HCT116 (cell line): ENCODE data around the gene WBP1L.

Source experiments
- EGR1 ChIP-seq: IDR thresholded peaks from 2 replicates; pipeline ENCODE4 v1.6.1; 2012; ENCODE audit warnings: low read depth
- EZH2 ChIP-seq: fragments of 200-600 bp; sonication (generic); IDR thresholded peaks from 2 replicates; pipeline ENCODE4 v1.6.1; 2017; ENCODE audit warnings: antibody characterized with exemption, mixed run types
- EZH2phosphoT487 ChIP-seq: fragments of 200-600 bp; IDR thresholded peaks from 2 replicates; pipeline ENCODE4 v1.6.1; 2018; ENCODE audit warnings: antibody characterized with exemption, borderline replicate concordance
- JUND ChIP-seq: IDR thresholded peaks from 2 replicates; pipeline ENCODE4 v1.6.1; 2012
- POLR2A ChIP-seq: IDR thresholded peaks from 2 replicates; pipeline ENCODE4 v1.7.0; 2011; ENCODE audit warnings: borderline replicate concordance; ENCODE audit not compliant: insufficient read depth, insufficient read length; ENCODE audit errors: extremely low read depth
- POLR2AphosphoS5 ChIP-seq: IDR thresholded peaks from 2 replicates; pipeline ENCODE4 v1.6.1; 2011; ENCODE audit warnings: mild to moderate bottlenecking, low read depth, low read length, moderate library complexity
- RAD21 ChIP-seq: IDR thresholded peaks from 2 replicates; pipeline ENCODE4 v1.6.1; 2012; ENCODE audit warnings: low read depth, mild to moderate bottlenecking
- TCF7L2 ChIP-seq: IDR thresholded peaks from 2 replicates; pipeline ENCODE4 v1.7.0; 2011; ENCODE audit warnings: borderline replicate concordance, inconsistent platforms; ENCODE audit not compliant: insufficient read depth, insufficient read length; ENCODE audit errors: extremely low read depth
- TF ChIP-seq, protein P1 (sequence below), 3 experiments: fragments of 200-600 bp in 1 of 3; sonication (generic) in 1 of 3; IDR thresholded peaks in 2 of 3; conservative IDR thresholded peaks in 1 of 3; 2 replicates each; pipeline ENCODE4 v1.5.1; 2012 to 2017; ENCODE audit warnings: low read depth in 2 of 3, low read length in 2 of 3, antibody characterized with exemption in 1 of 3, borderline replicate concordance in 1 of 3, control low read depth in 1 of 3, mild to moderate bottlenecking in 1 of 3, mixed read lengths in 1 of 3, mixed run types in 1 of 3, moderate library complexity in 1 of 3; ENCODE audit not compliant: insufficient read depth in 1 of 3
- TF ChIP-seq, protein P2 (sequence below): IDR thresholded peaks from 2 replicates; pipeline ENCODE4 v1.6.1; 2011; ENCODE audit warnings: mild to moderate bottlenecking, low read length, moderate library complexity; ENCODE audit not compliant: insufficient replicate concordance; ENCODE audit errors: extremely low read depth
- TF ChIP-seq, protein P3 (sequence below): IDR thresholded peaks from 2 replicates; pipeline ENCODE4 v1.6.1; 2012; ENCODE audit warnings: low read depth
- TF ChIP-seq, protein P4 (sequence below): IDR thresholded peaks from 2 replicates; pipeline ENCODE4 v1.6.1; 2012

DNA sequence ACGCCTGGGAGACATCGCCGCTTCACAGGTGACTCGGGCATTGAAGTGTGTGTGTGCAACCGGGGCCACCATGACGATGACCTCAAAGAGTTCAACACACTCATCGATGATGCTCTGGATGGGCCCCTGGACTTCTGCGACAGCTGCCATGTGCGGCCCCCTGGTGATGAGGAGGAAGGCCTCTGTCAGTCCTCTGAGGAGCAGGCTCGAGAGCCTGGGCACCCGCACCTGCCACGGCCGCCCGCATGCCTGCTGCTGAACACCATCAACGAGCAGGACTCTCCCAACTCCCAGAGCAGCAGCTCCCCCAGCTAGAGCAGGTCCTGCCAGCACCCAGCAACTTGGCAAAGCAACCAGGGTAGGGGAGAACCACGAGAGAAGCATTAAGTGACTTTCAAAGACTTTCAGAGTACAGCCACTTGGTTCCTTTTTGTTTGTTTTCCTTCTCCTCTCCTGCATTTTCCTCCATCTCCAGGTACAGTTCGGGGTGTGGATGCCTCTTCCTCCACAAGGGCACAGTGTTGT, 69.3 kb downstream of the WBP1L start:
- TF ChIP-seq, protein P1, sequence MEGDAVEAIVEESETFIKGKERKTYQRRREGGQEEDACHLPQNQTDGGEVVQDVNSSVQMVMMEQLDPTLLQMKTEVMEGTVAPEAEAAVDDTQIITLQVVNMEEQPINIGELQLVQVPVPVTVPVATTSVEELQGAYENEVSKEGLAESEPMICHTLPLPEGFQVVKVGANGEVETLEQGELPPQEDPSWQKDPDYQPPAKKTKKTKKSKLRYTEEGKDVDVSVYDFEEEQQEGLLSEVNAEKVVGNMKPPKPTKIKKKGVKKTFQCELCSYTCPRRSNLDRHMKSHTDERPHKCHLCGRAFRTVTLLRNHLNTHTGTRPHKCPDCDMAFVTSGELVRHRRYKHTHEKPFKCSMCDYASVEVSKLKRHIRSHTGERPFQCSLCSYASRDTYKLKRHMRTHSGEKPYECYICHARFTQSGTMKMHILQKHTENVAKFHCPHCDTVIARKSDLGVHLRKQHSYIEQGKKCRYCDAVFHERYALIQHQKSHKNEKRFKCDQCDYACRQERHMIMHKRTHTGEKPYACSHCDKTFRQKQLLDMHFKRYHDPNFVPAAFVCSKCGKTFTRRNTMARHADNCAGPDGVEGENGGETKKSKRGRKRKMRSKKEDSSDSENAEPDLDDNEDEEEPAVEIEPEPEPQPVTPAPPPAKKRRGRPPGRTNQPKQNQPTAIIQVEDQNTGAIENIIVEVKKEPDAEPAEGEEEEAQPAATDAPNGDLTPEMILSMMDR (IDR thresholded peaks at IDR 0.05 in 2 of 3, conservative IDR thresholded peaks at IDR 0.05 in 1 of 3; ENCODE audit: borderline replicate concordance in 1 of 3, insufficient read depth in 1 of 3, low read depth in 2 of 3, low read length in 2 of 3): no peak
- TF ChIP-seq, protein P2, sequence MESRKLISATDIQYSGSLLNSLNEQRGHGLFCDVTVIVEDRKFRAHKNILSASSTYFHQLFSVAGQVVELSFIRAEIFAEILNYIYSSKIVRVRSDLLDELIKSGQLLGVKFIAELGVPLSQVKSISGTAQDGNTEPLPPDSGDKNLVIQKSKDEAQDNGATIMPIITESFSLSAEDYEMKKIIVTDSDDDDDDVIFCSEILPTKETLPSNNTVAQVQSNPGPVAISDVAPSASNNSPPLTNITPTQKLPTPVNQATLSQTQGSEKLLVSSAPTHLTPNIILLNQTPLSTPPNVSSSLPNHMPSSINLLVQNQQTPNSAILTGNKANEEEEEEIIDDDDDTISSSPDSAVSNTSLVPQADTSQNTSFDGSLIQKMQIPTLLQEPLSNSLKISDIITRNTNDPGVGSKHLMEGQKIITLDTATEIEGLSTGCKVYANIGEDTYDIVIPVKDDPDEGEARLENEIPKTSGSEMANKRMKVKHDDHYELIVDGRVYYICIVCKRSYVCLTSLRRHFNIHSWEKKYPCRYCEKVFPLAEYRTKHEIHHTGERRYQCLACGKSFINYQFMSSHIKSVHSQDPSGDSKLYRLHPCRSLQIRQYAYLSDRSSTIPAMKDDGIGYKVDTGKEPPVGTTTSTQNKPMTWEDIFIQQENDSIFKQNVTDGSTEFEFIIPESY: no peak
- TF ChIP-seq EZH2 (no peak), EGR1 (no peak), JUND (no peak), RAD21 (no peak), POLR2A (no peak), POLR2AphosphoS5 (no peak), TCF7L2 (no peak), EZH2phosphoT487 (no peak)
- TF ChIP-seq, protein P3, sequence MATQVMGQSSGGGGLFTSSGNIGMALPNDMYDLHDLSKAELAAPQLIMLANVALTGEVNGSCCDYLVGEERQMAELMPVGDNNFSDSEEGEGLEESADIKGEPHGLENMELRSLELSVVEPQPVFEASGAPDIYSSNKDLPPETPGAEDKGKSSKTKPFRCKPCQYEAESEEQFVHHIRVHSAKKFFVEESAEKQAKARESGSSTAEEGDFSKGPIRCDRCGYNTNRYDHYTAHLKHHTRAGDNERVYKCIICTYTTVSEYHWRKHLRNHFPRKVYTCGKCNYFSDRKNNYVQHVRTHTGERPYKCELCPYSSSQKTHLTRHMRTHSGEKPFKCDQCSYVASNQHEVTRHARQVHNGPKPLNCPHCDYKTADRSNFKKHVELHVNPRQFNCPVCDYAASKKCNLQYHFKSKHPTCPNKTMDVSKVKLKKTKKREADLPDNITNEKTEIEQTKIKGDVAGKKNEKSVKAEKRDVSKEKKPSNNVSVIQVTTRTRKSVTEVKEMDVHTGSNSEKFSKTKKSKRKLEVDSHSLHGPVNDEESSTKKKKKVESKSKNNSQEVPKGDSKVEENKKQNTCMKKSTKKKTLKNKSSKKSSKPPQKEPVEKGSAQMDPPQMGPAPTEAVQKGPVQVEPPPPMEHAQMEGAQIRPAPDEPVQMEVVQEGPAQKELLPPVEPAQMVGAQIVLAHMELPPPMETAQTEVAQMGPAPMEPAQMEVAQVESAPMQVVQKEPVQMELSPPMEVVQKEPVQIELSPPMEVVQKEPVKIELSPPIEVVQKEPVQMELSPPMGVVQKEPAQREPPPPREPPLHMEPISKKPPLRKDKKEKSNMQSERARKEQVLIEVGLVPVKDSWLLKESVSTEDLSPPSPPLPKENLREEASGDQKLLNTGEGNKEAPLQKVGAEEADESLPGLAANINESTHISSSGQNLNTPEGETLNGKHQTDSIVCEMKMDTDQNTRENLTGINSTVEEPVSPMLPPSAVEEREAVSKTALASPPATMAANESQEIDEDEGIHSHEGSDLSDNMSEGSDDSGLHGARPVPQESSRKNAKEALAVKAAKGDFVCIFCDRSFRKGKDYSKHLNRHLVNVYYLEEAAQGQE: no peak
- TF ChIP-seq, protein P4, sequence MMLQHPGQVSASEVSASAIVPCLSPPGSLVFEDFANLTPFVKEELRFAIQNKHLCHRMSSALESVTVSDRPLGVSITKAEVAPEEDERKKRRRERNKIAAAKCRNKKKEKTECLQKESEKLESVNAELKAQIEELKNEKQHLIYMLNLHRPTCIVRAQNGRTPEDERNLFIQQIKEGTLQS: no peak
